ENCODE measurements around the gene KCNN4.

GRCh38 chr19:43814663-43815352 lies 34.0 kb upstream of the KCNN4 start:
- TF ChIP-seq POLR2A (IDR thresholded peaks at IDR 0.05) (no peak), CTCF (IDR thresholded peaks at IDR 0.05 in 4 of 5, conservative IDR thresholded peaks at IDR 0.05 in 1 of 5) (no peak)

All from gastrocnemius medialis (tissue), 4 donors.